HG03439 (cell line): ENCODE data around the gene SYNE3.

Experiments
- ATAC-seq: cut with Tn5 transposase; IDR thresholded peaks from one replicate; pipeline ENCODE4 v1.9.1; 2021; ENCODE audit warnings: mild to moderate bottlenecking, moderate library complexity; ENCODE audit not compliant: unreplicated experiment

The SYNE3 gene

DNA sequence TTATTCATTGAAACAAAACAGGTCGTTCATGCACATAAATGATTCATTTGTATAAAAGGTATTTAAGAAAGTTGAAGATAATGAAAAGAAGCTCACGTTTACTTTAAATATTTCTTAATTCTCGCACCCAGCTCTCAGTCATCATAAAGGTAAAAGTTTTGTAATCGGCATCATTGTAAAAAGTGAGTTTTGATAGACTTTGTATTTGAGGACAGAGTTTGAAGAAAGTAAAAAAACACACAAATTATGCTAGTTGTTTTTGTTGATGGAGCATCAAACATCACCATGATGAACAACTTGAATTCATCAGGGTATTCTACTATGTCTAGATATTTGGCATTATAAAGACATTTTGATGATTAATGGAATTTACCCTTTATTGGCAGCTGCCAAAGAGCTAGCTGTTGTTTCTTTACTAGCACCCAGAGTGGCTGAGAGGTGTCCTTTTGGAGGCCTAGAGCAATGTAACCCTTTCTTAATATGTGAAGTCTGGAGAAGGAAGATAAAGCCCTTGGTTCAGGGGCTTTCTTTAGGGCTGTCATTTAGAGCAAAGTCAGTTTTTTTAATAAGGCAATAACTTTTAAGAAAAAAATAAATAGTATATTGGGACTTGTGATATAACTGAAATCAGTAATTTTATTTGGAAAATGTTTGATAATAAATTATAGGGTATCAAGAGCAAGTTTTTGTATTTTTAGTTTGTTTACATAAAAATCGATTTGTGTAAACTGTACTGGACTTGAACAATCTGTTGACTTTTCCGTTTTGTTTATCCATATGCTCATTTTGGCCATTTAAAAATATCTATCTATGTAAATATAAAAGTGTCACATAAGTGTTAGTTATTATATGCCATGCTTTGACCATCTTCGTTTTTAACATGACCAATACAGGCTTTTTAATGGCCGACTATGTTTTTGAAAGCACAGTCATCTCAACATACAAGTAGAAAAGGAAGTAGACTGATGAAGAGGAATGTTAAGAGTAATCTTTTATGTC, 25.8 kb upstream of the SYNE3 start:
- no peak for ATAC-seq

DNA sequence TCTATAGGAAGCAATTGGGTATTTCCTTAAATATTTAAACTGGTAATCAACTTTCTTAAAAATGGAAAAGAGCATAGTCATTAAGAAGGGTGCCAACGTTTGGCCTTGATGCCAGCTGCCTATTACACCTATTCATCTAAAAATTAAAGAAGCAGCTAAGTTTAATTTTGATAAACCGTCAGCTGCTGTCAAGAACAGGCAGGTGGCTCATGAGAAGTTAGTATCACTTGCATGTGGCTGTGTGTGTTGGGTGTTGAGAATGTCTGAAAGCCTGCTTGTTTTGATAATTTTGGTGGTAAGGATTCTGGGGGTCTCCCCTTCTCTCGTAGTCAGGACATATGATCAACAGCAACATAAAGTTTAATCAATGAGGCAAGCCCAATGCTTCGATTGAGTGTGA, 24.9 kb upstream of the SYNE3 start:
- no peak for ATAC-seq

DNA sequence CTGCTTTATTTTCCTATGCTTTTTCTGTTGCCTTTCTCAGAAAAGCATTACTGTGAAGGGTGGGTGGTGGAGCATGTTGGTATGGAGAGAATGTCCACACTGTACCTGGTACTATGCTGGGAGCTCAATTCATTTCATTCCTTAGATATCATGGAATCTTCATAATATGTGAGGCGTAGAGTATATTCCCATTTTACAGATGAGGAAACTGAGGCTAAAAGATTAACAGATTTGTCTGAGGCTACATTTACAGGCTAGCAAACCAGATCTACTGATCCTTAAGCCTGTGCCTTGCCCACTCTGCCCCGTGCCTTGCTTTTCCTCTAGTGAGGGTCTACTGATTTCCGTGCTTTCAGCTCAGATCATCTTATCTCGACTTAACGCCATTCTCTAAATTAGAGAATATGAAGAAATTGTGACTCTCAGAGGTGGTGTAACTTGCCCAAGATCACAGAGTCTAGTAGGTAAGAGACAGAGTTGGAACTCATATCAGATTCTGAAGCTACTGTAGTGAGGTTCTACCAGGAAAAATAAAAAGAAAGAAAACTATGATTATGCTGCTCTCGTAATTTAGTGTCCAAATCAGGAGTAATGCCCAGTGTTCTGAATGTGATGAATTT, 23.9 kb upstream of the SYNE3 start:
- ATAC-seq: no peak

DNA sequence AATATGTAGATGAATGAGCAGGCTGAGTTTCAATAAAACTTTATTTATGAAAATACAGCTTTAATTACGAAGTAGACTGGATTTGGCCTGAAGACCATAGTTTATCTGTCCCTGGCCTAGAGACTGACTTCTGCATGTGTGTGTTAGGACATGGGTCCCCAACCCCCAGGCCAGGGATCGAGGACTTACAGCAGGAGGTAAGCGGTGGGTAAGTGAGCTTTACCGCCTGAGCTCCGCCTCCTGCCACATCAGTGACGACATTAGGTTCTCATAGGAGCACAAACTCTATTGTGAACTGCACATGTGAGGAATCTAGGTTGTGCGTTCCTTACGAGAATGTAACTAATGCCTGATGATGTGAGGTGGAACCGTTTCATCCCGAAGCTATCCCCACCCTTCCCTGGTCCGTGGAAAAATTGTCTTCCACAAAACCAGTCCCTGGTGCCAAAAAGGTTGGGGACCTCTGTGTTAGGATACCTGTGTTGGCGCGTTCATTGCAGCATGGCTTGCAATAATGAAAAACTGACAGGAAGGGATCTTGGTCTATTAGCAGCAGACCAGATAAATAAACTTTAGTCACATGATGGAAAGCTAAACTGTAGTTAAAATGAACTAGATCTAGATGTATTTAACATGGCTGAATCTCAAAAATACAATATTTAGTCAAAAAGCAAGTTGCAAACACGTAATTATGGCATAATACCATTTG, 22.5 kb upstream of the SYNE3 start:
- ATAC-seq: no peak

DNA sequence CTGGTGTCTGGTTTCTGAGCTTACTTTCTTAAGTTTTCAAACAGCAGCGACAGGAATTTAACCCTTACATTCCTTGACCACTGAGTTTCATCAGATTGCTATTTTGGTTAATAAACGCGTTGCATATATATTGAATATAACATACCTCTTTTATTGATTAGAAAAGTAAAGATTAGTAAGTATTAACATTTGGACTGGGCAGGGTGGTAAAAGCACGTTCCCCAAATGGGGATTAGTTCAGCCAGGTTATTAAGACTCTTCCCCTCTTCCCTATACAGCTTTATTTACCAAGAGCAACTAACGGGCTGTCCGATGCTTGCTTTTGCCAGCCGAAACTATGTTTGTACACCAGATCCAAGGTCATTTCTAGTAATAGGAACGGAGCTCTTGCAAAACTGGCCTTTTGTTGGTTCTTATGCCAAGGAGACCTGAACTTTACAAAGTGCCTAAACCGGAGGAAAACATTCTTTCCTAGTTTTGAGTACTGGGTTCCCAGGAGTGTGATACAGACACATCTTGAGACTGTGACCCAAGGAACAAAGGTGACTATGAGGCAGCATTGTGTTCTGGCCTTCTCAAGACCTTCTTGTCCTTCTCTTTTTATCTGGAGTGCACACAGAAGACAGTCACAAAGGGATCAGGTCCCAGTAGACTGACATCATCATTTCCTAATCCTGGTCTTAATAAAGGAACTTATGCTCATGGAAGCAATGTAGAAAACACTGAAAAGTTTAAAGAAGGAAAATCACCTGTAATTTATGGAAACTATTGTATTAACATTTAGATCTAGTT, 21.0 kb upstream of the SYNE3 start:
- ATAC-seq: no peak

DNA sequence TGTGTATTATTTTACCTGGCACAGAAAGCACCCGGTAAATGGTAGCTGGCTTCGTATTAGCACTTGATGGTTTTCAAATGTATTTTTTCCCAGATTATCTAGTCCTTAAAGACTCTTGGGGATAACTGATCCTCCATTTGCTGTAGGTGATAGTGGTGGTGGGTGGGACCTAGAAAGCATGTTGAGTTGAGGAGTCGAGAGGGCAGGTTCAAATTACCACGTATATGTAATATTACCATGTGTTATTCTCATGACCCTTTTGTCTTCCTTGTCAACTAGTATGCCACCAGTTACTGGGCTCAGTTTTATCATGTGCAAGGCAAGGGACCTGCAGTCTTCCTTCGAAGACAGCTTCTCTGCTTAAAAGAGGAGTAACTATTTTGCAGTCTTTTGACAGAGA, 20.2 kb upstream of the SYNE3 start:
- ATAC-seq: no peak

DNA sequence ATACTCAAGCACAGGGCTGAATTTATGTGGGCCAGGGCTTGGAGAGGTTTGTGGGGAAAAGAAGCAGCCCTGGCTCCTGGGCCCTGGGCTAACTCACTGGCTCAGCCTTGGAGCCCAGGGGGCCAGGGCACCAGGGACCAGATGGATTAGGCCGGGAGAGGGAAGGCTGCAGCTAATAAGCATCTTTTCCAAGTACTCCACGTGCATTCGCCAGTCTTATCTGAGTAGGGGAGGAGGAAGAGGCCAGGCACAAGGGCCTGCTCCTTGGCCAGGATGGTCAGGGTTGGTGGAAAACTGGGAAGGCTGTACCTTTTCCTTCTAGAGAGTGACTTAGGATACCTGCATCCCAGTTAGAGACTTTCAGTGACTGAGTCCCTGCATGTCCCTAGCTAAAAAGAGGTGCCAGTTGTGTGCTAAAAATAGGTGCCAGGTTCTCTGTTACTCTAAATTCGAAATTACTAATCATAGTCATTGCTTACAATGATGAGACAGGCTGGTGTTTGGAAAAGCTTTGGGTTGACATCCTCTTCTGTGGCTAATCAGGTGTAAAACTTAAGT, 19.7 kb upstream of the SYNE3 start:
- no peak for ATAC-seq

DNA sequence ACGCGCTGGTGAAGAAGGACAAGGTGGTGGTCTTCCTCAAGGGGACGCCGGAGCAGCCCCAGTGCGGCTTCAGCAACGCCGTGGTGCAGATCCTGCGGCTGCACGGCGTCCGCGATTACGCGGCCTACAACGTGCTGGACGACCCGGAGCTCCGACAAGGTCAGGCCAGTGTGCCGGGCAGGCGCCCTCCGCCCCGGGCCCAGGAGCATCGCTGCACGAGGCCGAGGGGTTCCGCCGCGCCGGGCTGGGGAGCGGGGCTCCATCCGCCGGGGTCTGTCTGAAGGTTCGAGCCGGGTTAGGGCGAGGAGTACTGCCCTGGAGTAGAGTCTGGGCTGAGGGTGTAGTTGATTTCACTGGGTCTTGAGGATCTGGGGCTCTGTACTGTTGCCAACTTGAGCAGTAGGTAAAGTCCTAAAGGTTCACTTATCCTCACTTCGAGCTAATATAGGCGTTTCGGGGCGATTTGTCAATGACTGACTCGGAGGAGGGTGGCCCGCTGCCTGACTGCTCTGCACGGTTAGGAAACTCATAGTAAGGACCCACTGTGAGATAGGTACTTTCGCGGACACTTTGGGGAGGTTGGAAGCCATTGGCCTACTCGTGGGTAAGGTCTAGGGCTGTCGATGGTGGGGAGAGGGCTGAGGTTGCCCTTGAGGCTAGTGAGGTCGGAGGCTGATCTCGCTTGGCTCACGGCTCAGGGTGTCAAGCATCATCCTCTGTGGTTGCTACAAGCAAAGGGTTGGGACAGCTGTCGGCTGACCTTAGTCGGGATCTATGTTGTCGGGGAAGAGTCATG, 19.0 kb upstream of the SYNE3 start:
- peak; percentile 1 for ATAC-seq

DNA sequence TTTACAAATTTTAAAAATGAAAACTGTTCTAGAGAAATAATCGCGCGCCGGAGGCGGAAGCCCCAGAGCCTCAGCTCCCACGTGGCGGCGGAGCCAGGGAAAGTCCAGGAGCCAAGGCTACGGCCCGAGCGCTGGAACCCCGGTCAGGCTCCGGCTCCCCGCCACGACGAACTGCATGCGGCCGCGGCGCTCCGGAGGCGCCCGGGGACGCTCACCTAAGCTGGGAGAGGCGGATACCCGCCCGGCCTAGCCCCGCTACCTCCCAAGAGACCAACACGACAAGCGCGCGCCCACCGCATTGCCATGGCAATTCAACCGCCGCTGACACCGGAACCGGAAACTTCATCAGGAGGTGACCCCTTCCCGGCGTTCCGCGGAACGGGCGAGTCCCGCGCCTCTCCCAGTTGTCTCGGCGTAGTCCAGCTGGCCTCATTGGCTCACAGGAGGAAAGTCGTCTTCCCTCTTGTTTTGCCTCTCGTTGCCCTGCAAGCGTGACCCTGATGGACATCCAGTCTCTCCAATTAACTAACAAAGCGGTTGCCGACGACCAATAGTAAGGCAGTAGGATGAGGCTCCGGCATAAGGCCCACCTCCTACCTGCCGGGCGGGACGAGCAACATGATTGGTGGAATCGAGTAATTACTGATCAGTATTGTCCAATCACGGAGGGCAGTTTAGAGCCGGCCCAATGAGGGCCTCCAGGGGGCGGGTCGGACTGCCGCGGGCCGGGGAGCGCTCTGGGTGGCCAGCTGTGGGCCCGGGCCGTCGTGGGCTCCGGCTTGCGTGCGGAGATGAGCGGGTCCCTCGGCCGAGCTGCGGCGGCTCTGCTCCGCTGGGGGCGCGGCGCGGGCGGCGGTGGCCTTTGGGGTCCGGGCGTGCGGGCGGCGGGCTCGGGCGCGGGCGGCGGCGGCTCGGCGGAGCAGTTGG, 18.1 kb upstream of the SYNE3 start, which contains the start of gene GLRX5:
Gene GLRX5, plus strand, starts transcription at position 752 of the 927 bp plus-strand sequence. Its CDS starts 40 bp downstream, at position 792.
- ATAC-seq: peak; percentile 91

DNA sequence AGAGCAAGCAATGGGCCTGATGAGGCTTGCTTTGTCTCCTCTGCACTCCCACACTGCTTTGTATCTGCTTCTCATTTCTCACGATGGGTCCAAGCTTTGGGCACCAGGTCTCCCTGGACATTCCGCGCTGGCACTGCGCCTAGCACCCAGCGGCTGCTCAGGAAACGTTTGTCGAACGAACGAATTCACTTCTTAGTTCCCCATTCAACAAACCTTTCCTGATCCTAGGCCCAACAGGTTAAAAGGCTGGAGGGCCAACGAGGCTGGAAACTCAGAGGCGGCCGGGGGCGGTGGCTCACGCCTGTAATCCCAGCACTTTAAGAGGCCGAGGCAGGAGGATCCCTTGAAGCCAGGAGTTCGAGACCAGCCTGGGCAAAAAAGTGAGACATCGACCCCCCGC, 17.4 kb upstream of the SYNE3 start:
- no peak for ATAC-seq

DNA sequence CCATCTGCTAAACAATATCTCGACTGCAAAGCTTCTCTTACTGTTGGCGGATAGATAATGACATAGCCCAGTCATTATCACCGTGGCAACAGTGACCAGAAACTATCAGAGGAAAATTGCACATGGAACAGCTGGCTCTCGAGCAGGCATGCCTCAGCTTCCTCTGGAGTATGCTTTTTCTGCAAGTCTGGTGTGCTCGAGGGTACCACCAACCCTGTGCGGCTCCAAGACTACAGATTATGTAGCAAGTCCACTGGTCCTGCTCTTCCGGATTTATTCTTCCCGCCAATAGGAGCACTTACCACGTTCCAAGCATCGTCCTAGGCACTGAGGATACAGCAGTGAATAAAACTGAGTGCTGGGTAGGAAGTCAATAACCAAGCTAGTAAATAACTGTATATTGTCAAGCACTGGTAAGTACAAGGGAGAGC, 17.0 kb upstream of the SYNE3 start:
- ATAC-seq: no peak

DNA sequence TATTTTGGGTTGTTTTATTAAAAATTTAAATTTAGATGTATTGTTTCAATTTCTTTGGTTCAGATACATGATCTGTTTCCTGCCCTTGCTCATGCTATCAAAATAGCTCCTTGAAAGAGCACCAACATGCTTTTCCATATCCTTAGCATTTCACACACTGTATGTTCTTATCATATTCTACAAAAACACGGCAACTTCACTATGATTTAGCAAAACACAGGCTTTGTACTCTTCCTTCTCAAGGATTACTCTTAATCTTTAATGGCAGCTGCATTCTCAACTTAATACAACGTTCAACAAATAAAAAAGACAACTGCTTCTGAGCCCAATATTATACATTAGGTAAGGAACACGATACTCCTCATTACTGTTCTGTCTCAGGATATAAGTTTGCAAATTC, 15.5 kb upstream of the SYNE3 start:
- ATAC-seq: no peak

DNA sequence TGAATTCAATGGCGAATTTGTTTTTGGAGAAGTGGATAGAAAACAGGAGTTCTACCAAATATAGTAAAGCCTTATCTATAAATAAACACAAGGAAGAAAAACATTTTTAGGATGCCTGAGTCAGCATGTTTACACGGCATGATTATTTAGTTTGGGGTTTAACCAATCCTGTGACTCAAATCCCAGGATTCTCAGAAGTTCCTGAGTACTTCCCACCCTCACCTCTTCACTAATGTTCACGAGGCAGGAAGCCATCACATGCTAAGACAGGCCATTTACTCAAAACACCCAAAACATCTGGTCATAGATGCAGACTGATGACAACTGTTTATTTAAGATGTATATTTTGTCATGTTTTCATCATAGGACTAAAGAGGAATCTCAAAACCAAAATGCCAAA, 15.0 kb upstream of the SYNE3 start:
- no peak for ATAC-seq

DNA sequence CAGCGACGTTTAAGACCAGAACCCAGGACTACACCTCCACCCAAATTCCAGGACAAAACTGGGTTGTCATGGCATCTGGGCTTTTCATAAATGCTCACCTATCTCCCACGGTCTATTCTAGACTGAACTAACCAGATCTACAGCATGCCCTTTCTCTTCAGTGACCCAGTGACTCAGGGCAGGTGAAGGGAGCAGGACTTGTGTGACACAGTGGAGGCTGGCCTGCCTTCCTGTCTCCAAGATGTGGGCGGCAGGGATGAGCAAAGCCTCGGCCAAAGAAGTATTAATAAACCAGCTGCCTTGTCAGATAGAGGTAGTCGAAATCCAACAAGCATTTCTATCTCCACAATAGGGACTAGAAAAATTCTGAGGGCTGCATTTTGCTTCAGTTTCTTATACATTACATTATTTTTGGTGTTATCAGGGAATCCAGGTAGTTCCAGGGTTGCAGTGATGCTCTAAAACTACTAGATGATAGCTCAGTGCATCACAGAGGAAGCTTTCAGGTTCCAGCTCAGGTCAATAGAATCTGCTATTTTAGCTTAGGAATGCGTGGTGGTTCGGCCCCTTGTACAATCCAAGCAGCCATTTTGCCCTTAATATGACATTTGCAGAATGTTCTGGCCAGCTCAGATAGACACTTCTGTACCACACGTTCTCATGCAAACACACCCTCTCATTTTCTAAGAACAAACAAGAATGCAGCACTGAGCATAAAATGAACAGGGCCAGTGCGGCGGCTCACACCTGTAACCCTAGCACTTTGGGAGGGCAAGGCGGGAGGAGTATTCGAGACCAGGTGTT, 14.2 kb upstream of the SYNE3 start:
- ATAC-seq: no peak

DNA sequence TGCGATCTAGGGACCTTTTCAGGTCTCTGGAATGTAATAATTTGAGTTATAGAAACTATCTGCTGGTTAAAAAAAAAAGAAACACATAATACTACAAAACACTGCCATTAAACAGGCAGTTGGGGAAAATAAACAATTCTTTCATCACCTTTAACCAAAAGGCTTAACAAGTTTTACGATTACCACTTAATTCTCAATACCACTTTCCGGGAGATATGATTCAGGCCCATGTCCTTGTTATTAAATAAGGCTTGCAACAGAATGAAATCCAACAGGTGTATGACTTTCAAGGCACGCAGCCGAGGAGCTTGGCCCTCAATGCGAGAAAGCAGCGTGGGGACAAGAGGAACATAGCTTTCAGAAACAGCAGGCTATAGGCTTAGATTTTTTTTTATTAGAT, 12.8 kb upstream of the SYNE3 start:
- no peak for ATAC-seq

DNA sequence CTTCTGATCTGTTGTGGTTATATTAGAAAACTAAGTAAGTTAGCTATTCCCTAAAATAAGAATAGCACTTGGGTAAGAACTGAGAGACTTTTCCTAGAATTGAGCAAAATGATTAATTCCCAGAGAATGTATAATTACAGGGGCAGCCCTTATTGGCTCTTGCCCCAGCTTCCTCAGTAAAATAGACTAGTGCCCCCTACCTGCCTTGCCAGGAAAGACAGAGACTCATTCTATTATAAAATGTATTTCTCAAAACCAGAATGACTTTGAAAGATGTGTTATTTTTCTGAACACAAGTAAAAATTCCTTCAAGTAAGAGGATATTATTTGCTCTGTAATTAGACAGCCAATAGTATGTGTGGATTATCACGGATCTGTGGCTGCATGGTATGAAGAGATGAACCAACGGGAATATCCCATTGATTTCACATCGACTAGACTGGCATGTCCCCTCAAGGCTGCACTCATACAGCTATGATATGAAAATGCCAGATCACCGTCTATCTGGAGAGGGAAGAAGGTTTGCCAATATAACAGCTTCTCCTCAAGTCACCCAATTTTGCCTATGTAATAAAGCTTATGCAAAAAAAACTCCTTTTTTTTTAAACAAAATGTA, 11.0 kb upstream of the SYNE3 start:
- no peak for ATAC-seq
